HG03060 (cell line): ENCODE data around the gene RTN4IP1.

Source experiments
- ATAC-seq: cut with Tn5 transposase; IDR thresholded peaks from one replicate; pipeline ENCODE4 v1.9.1; 2021; ENCODE audit warnings: low read depth, moderate number of reproducible peaks; ENCODE audit not compliant: unreplicated experiment

RTN4IP1 gene

GRCh38 chr6:106527117-106527516, 102.2 kb downstream of the RTN4IP1 start:
- ATAC-seq, result no peak

- no peak for ATAC-seq
Observed at GRCh38 chr6:106525882-106526275, 103.4 kb downstream of the RTN4IP1 start.

- ATAC-seq, result peak; percentile 32
Observed at GRCh38 chr6:106525107-106525881, 104.0 kb downstream of the RTN4IP1 start.

GRCh38 chr6:106522562-106523250, 106.6 kb downstream of the RTN4IP1 start:
- no peak for ATAC-seq
